HG03565 (cell line): ENCODE results near the gene FAM13C.

Experiments used
- ATAC-seq: cut with Tn5 transposase; IDR thresholded peaks from one replicate; pipeline ENCODE4 v1.9.1; 2021; ENCODE audit warnings: mild to moderate bottlenecking, moderate library complexity; ENCODE audit not compliant: unreplicated experiment

FAM13C gene

DNA sequence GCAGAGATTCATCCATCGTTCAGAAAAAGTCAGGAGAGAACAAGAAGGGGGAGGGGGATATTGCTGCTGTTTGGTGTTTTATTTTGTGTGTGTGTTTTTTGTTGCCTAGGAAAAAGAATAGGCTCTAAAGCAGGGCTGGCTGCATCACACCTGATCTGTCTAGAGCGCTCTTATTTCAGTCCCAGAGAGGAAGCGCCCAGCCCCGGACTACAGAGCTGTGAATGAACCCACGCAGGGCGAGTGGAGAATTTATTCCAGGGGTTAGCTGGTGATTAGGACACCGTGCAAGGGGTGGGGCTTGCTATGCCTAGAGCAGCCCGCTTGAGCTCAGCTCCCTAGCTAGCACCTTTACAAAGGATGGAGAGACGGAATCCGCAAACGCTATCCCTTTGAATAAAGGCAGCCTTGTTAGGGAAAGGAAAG lies 621 bp upstream of the FAM13C start:
- no peak for ATAC-seq

DNA sequence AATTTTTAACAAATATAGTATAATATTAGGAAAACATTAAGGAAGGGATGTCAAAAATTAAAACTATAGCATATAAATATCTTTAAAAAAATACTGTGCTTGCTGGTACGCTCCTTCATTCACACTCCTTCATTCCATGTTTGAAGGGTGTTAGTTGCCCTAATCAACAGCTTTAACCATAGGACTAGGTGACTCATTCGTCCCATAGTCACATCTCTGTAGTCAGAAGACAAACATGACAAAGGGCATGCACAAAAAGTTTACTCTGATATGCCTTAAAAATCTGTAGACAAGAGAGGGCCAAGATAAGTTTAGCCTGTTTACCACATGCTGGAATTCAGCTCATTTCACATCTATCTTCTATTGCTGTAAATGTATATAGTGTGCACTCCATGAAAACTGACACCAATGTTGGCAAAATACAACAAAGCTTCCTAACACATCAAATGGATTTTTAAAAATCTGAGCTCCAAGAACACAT lies 646 bp downstream of the FAM13C start:
- no peak for ATAC-seq

DNA sequence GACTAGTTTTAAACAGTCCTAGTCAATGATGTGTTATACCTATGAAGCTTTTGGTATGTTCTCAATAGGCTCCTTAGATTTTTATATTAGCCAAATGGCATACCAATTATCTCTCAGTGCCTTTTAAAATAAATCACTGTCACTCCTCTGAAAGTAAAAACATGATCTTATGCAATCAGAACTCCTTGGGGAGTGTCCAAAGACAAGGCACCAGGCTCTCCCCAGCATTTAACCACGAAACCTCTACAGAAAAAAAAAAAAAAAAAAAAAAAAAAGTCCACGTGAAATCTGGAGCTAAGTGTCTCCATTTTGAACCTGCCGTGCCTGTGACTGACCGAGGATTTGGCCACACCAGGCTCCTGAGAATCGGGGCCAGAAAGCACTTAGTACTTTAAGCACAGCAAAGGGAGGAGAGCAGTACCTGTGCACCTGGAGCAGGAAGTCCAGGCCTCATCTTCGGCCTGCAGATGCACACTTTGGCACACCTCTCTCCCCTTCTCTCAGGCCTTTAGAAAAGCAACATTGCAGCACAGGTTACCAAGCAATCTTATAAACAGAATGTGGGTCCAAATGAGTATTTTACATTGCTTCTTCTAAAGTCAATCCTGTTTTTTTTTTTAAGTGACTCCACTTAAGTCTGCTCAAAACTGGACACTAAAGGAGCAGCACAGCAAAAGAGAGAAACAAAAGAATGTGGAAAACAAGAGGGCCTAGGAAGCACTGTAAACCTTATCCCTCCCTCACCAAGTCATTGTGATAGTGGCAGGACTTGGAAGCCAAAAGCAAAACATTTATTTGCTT lies 1.5 kb downstream of the FAM13C start:
- ATAC-seq: no peak

DNA sequence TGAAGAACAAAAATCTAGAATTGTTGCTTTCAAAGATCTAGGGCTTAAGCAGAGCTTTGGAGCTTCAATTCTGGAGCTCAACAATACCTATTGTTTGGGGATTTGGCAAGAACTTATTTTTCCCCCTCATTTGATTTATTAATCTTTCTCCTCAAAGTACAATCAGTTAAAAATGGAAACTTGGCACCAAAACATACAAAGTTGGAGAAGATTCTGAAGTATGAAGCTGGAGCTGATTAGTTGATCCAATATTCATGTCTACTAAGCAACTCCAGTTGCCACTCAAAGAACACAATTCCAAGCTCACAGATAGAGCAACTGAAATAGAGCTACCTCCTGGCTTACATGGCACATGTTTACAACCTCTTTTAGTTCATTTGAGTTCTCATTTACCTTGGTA lies 3.8 kb downstream of the FAM13C start:
- ATAC-seq: no peak

DNA sequence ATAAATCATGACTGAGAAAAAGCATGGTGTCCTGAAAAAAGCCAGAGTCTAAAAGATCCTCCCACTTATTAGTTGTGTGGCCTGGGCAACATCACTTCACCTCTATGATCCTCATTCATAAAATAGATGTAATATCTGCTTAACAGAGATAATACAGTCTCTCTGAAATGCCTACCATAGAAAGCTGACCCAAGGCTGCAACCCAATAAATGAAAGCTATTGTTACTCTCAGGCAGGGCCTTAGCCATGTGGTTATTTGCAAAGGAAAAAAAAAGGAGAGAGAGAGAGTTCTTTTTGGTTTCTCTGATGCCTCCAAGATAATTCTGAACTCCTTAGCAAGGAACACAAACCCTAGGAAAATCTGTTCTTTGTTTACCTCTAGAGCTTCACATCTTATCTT lies 7.9 kb downstream of the FAM13C start:
- no peak for ATAC-seq

DNA sequence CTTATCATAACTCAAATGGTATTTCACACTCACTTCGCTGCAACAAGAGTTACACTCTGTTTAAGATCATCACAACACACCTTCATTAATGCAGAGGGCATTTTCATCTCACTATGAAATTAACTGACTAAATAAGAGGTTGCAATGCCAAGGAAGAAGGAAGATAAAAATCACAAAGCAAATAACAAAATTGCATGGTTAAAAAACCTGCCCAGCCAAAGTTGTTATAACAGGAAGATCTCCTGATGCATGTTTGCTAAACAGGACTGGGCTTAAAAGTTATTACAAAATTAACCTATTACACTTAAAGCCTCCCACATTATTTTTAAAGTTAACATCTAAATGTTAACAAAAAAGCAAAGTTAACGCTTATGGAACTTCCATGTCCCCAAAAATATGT lies 11.8 kb downstream of the FAM13C start:
- no peak for ATAC-seq

DNA sequence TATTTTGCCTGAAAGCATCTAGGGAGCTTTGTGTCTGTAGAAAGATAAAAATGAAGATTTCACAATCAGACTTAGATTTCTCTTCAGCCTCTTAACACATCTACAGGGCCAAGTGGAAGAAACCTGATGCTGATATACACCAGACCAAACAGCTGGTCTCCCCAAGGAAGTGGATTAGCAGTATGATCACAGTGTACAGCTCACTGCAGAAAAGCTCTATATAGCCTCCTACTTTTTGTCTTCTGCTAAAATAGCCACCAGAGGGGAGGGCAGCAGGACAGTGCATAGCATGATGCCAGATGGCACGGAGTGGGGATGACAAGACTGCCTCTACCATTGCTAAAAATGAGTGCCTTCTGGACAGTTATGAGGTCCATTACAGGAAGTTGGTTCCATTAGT lies 16.0 kb downstream of the FAM13C start:
- no peak for ATAC-seq

DNA sequence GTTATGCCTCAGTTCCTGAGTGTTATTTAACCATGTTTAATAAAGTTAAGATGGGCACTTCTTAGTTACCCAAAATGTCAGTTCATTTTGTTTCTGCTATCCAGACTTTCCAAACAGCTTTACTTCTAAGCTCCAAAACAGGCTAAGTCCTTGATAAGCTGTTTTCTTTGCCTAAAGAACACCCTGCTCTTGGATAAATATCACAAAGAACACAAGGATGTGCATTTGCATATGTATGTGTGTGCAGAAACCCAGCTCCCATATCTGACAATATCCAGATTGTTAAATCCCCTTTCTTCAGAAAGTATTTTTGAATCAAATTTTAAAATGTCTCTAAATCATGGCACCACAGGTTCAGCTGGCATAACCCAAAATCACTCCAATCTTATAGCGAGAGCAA lies 19.6 kb downstream of the FAM13C start:
- no peak for ATAC-seq

DNA sequence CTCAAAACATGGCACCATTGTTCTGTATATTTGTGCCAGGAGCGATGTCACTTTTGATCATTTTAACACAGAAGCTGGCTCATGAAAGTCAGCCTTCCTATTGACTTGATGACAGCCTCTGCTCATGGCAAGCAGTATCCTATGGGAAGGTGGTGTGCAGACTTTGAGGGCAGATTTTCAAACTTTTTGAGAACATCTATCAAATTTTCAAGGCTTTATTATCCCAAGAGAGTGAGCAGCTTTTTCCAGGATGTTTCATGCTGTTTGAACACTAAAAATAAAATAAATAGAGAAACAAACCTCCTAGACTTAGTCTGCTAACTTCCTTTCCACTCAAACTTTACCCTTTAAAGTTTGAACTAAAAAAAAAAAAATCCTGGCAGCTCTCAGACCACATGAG lies 20.3 kb downstream of the FAM13C start:
- ATAC-seq: no peak

DNA sequence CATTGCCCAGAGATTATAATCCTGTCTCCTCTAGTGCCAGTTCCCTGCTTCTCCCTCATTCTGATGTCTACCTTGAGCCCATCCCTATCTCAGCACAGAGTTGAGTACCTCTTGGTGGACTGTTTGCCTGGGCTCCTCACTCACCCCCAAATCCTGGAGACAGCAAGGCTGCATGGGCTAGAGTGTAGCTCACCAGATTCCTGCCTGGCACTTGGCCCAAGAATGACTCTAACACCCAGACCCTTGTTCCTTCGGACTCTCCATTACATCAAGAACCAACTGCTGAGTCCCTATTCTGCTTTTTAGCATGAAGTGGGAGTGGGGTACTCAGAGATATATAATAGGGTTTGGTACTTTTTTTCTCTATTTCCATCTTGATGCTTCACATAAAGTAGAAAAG lies 22.1 kb downstream of the FAM13C start:
- no peak for ATAC-seq

DNA sequence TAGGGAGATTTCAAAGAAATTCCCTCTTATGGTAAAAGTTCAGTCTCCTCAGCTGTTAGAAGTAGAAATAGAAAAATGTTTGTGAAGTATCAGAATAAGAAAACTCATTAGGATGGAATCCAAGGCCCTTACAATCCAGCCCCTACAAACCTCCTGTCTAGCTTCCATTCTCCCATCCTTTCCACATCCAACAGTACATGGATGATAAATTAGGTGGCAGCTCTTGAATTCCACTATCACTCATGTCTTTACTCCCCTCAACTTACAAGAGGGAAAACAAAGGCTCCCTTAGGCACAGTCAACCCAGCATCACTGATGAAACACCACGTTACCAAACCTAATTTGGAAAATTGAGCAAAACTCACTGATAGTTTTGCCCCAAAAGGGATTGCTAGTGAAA lies 23.0 kb downstream of the FAM13C start:
- no peak for ATAC-seq

DNA sequence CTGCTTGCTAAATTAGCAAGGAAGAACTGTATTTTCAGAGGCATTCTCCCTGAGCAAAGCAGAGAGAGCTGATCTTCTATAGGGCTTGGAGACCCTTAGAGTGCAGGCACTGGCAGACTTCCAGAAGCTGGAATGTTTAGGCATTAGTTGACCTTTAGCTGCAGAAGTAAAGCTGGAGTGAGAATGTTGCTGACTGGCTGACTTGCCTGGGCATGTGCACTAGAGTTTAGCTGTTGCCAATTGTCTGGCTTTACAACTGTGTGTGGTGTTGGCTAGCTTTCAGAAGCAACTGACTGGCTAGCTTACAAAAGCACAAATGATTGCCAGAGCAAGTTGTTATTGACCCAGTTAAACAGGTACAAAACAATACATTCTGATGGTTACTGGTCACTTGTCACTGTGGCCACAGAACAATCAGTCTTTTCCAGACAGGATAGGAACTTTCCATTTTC lies 25.1 kb downstream of the FAM13C start:
- no peak for ATAC-seq

DNA sequence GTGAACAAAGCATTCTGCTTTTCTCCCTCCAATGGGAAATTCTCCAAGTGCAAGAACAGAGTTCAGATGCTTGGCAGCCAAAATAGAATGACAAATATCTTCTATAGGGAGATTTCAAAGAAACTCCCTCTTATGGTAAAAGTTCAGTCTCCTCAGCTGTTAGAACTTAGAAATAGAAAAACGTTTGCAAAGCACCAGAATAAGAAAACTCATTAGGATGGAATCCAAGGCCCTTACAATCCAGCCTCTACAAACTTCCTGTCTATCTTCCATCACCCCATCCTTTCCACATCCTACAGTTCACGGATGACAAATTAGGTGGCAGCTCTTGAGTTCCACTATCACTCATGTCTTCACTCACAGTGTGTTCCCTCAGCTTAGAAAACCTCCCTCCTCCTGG lies 25.7 kb downstream of the FAM13C start:
- ATAC-seq: no peak

DNA sequence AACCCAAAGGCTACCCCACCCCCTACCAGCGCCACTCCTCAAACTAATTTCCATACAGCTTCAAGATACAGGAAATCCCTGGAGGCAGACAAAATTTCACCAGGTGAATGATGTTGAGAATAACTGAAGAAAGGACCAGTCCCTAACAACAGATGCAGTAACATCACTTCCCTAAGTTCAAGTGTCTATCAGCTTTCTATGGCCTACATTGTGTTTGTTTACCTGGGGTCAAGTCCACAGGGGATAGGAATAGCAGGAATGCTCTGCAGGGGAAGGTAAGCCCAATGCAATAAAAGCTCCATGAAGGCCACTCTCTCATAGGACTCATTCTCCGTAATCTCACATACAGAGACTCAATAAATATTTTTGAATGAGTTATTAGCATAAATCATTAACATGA lies 26.9 kb downstream of the FAM13C start:
- ATAC-seq: no peak

DNA sequence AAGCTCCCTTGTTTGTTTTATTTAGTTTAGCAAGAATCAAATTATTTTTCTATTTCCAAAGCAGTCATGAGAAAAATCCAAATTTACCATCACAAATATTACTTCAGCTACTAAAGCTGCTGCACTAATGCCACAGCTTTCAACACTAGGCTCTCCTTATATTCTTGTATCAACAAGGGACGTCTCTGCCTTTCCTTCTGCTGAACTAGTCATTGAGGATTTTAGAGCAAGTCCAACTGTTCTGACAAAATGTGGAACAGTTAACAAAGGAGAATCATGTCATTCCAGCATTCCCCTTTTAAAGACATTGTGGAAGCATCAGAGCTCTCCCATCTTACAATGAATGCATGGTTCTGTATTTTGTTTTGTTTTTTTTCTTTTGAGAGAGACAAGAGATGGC lies 28.6 kb downstream of the FAM13C start:
- ATAC-seq: no peak

DNA sequence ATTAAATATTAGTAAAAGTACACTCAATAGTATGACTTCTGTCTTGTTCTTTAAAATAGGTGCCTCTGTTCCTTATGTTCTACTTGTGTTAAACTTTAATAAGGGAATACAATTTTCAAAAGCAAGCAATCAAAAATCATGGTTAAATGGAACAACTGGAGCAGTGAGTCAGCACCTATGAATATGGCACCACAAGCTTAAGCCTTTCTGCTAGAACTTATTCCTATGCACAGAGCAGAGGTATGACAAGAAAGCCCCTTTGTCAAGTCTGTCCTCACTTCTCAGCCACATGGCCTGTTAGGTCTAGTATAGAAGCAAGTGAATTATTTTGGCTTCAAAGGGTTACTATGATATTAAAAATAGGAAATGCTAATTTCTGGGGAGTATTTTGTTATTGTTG lies 29.8 kb downstream of the FAM13C start:
- ATAC-seq: no peak

DNA sequence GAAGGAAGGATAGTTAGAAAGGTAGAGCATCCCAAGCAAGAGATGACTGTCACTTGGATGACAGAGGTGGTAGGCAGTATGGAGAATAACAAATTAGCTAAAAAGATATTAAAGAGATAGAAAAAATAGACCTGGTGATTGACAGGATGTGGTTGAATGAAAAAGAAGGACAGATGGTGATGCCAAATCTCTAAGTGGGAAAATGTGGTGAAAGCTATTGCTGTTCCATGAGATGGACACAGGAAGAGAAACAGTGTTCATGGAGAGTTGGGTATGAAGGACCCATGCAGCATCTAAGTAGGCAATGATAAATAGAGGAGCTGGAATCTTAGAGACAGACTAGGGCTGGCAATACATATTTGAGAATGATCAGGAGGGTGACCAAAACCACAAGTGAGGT lies 30.7 kb downstream of the FAM13C start:
- ATAC-seq: no peak

DNA sequence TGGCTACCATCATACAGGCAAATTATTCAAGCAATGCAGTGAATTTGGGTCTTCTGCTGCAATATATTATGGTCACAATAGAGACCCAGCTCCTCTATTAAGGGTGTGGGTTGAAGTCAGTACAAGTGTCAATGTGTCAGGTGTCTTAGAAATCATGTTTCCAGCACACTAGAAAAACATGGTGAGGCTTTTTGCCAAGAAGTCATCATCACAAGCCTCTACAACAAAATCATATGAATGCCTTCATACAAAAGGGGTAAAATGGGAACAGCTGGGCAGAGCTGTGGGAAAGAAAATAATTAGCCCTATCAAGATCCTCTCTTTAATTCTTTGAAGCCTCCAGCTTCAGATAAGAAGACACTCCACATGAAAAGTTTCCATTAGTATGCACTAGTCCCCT lies 37.2 kb downstream of the FAM13C start:
- no peak for ATAC-seq

DNA sequence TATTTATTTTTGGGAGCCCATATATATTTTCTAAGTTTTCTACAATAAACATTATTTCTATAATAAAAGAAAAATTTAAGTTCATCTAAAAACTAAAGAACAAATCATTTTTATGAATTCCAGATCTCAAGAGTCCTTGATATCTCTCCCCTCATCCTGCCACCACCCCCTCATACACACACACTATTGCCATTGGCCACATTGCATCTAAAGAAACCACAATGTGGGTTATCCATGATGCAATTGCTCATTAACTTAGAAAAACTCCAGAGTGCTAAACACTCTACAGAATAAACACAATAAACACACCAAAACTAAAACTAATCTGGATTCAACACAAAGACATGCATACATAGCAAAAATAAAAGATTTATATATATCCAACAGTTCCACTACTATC lies 37.8 kb downstream of the FAM13C start:
- no peak for ATAC-seq

DNA sequence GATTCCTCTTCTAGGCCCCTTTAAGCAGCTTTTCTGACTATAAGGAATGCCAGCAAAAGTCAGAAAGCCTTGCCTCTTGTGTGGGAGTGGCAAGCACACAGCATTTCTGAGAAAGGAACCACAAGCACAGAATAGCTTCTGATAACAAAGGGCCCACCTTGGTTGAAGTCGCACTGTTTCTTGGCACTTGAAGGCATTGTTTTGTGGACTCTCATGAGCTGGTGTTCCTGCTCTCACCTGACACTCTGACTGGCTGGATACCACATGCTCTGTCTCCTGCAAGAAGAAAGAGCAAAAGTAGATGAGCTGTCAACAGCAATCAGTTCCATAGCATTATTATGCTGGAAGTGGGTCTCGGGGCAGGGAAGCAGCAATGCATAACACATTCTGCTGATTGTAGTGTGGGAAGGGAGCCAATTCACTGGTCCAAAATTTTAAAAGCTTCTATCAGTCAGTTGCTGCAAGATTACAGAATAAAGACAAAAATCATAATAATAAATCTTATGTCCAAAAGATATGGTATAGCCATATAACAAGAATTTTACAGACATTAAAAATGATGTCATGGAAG lies 38.4 kb downstream of the FAM13C start:
- no peak for ATAC-seq

DNA sequence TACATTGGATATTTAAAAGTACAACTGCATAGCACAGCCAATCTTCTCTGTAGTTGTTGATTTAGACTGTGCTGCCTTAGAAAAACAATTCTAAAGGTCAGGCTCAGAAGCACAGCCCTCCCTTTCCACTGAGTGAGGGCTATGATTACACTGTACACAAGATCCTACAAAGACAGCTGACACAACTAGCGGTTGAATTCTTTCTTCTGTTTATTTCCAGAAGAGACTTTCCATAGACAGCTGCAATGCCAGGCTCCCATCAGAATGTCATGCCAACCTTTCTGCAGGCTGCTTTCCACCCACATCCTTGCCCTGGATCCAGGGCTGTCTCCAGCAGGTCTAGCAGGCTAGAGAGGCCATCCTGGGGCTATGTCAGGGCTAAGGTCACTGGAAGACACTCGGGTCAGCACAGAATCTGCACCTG lies 39.3 kb downstream of the FAM13C start:
- ATAC-seq: no peak

DNA sequence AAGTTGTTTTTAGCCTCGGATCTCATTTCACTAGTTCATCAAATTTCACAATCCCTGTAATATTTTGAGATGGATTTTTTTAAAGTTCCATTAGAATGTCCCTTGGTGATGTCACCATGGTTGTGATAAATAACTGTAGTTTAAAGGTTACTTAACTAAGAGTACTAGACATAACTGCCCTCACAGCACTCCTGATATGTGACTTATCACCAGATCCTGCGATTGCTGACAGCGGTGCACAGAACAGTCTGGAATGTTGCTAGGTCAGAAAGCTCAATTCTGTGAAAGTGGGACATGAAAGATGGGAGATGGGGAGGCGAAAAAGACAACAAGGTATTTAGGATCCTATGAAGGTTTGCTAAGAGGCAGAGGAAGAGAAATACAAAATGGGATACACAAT lies 40.2 kb downstream of the FAM13C start:
- ATAC-seq: no peak

DNA sequence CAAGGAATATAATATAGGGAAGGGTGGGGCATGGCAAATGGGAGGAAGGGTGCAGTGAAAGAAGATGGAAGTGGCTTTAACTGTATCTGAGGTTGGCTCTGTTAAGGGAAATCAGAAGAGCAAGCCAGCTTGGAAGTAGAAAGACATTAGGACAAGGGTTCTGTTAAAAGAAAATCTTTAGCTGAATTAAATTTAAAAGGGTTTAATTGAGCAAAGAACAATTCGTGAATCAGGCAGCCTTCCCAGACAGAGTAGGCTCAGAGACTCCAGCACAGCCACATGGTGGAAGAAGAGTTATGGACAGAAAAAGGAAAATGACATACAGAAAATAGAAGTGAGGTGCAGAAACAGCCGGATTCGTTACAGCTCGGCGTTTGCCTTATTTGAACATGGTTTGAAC lies 42.0 kb downstream of the FAM13C start:
- no peak for ATAC-seq
